ENCODE data around the gene TTLL13.

GRCh38 chr15:90222547-90222946 is 26.8 kb upstream of the TTLL13 start:
- TF ChIP-seq EP300 (conservative IDR thresholded peaks at IDR 0.05; ENCODE audit: poor library complexity, severe bottlenecking) (no peak), POLR2AphosphoS5 (IDR thresholded peaks at IDR 0.05) (no peak)
